ENCODE results near the gene MAPT. TPM values are rescaled to one million over a fixed set of nuclear protein-coding genes. Genes with fewer than 3 reads are reported as not detected.

The MAPT gene
- total and polyA plus RNA-seq, 2 of the 13 experiments (the other 11 are each of a cell fraction or from before 2014, with no cell fraction given): 2.1 to 2.8 TPM

- TF ChIP-seq ZNF430 (CRISPR knock-in tag; IDR thresholded peaks at IDR 0.05): 0 out of 2 replicates have a peak, but pooled peaks have one; percentile 50
- TF ChIP-seq ZNF609 (CRISPR knock-in tag; IDR thresholded peaks at IDR 0.05; ENCODE audit: borderline replicate concordance): no peak
- TF ChIP-seq ZNF639 (CRISPR knock-in tag; conservative IDR thresholded peaks at IDR 0.05): 0 out of 2 replicates have a peak, but pooled peaks have one; percentile 56
- 0 out of 2 replicates have a peak, but pooled peaks have one; percentile 19 for TF ChIP-seq SMAD3 (CRISPR knock-in tag; IDR thresholded peaks at IDR 0.05)
- no peak for TF ChIP-seq RELA (CRISPR knock-in tag; IDR thresholded peaks at IDR 0.05)
- no peak for TF ChIP-seq ZNF720 (CRISPR knock-in tag; IDR thresholded peaks at IDR 0.05)
- TF ChIP-seq MAF1 (CRISPR knock-in tag; IDR thresholded peaks at IDR 0.05; ENCODE audit: borderline replicate concordance): peak; percentile 43; the same call in 1 of the 2 replicates
- TF ChIP-seq EED (CRISPR knock-in tag; IDR thresholded peaks at IDR 0.05): no peak
- TF ChIP-seq SAFB2 (CRISPR knock-in tag; IDR thresholded peaks at IDR 0.05; ENCODE audit: borderline replicate concordance, low read depth): peak; percentile 81; the same call in 1 of the 2 replicates
- TF ChIP-seq SRY (CRISPR knock-in tag; IDR thresholded peaks at IDR 0.05): peak; percentile 50
- TF ChIP-seq ZNF576 (CRISPR knock-in tag; IDR thresholded peaks at IDR 0.05): no peak
- TF ChIP-seq NFE2 (CRISPR knock-in tag; IDR thresholded peaks at IDR 0.05): no peak
- TF ChIP-seq THAP11 (CRISPR knock-in tag; IDR thresholded peaks at IDR 0.05): peak; percentile 79
These were observed at the start of gene MAPT (continued) for GRCh38 chr17:45894022-45894784.

Measured in HepG2 (cell line).